HTR-8/SVneo (cell line): ENCODE measurements around the gene WWP2.
"Not testable (repeated sequence)": the region's sequence is repeated elsewhere in the genome, so short reads cannot be mapped to it uniquely, and the experiment has no call there.

Experiments used
- DNase-seq: peaks from one replicate; pipeline ENCODE4 v3.0.0; 2011; ENCODE audit warnings: low spot score, mixed read lengths; ENCODE audit not compliant: insufficient read length
- FAIRE-seq: peaks from 2 replicates; lab custom pipeline; 2011; peaks lifted over from hg19 to GRCh38; lab: Jason Lieb, UNC

WWP2 gene

GRCh38 chr16:69784586-69784985 lies 22.5 kb downstream of the WWP2 start:
- FAIRE-seq: no peak
- DNase-seq: no peak

- no peak for FAIRE-seq
- DNase-seq: no peak
These were observed 25.8 kb downstream of the WWP2 start for GRCh38 chr16:69787883-69788282.

GRCh38 chr16:69791391-69791847 lies 29.3 kb downstream of the WWP2 start:
- DNase-seq, FAIRE-seq: not testable (repeated sequence)

- DNase-seq (no peak), FAIRE-seq (no peak)
These were observed 31.4 kb downstream of the WWP2 start for GRCh38 chr16:69793526-69793925.

GRCh38 chr16:69794486-69794885 lies 32.4 kb downstream of the WWP2 start:
- DNase-seq: no peak

GRCh38 chr16:69796285-69797118 lies 34.4 kb downstream of the WWP2 start:
- peak; percentile 84 for DNase-seq
- FAIRE-seq: peak; percentile 89

More at GRCh38 chr16:69794486-69794885, 32.4 kb downstream of the WWP2 start:
- no peak for FAIRE-seq

- DNase-seq (no peak), FAIRE-seq (no peak)
These were observed 36.3 kb downstream of the WWP2 start for GRCh38 chr16:69798466-69798865.

GRCh38 chr16:69799611-69800031 lies 37.5 kb downstream of the WWP2 start:
- DNase-seq: no peak
- peak; percentile 72 for FAIRE-seq

- FAIRE-seq (no peak), DNase-seq (no peak)
These were observed 42.2 kb downstream of the WWP2 start for GRCh38 chr16:69804297-69804696.

GRCh38 chr16:69806776-69807175 lies 44.6 kb downstream of the WWP2 start:
- DNase-seq, FAIRE-seq: not testable (repeated sequence)

GRCh38 chr16:69812688-69813014 lies 50.5 kb downstream of the WWP2 start:
- FAIRE-seq: no peak
- no peak for DNase-seq

- FAIRE-seq (peak; percentile 69), DNase-seq (no peak)
These were observed 51.9 kb downstream of the WWP2 start for GRCh38 chr16:69814078-69814477.

GRCh38 chr16:69814561-69814960 lies 52.4 kb downstream of the WWP2 start:
- DNase-seq: no peak
- FAIRE-seq: no peak

GRCh38 chr16:69815216-69815883 lies 53.2 kb downstream of the WWP2 start:
- not testable (repeated sequence) for FAIRE-seq, DNase-seq

- no peak for DNase-seq
- FAIRE-seq: no peak
These were observed 54.9 kb downstream of the WWP2 start for GRCh38 chr16:69816996-69817395.

- no peak for DNase-seq
- peak; percentile 62 for FAIRE-seq
These were observed 56.9 kb downstream of the WWP2 start for GRCh38 chr16:69818891-69819545.

GRCh38 chr16:69820926-69821541 lies 58.9 kb downstream of the WWP2 start:
- DNase-seq: no peak
- no peak for FAIRE-seq

GRCh38 chr16:69821844-69822173 lies 59.7 kb downstream of the WWP2 start:
- no peak for DNase-seq
- no peak for FAIRE-seq

GRCh38 chr16:69822174-69822935 lies 60.2 kb downstream of the WWP2 start:
- FAIRE-seq (no peak), DNase-seq (no peak)
